ENCODE results near the gene WDR76.
"Not testable (repeated sequence)": the region's sequence is repeated elsewhere in the genome, so short reads cannot be mapped to it uniquely, and the experiment has no call there.

Gene WDR76

DNA sequence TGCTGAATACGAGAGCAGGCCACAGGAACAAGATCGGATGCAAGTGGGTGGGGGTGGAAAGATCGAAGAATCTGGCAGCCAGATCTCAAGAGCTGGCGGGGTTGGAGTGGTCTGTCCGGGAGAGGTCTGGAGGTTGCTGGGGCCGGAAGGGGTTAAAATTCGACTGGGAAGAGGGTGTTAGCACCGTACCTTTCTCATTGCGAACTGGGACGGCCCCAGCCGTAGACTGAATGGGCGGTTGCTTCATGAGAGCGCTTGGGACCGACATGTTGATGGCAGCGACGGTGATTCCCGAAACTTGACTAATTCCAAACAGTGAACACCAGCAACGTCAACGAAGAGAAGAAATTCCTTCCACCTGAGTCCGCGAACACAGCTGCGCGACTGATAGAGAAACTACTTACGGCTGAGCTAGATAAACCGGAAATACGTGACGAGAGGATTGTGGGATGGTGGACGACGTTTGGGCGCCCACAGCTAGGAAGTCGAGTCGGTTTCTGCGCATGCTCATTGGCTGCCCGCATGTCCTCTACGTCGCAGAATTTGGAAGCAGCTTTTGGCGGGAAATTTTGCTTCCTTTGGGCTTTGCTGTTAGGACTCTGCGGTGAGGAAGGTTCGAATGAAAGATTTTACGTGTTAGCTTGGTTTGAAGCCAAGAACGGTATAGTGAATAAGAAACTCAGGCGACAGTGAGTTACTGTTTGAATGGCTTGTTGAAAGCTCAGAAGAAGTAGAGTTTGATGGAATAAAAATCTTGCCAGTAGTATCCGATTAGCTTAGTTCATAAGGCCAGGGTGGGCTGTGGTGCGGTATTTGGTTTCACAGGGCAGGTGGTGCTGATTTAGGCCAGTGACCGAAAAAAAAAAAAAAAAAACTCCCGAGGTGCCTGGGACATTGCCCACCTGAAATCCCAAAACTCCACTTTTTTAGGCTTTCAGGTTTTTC is 2.2 kb upstream of the WDR76 start, which contains the start of gene MFAP1:
Gene MFAP1, minus strand, starts transcription at position 389 of the 945 bp plus-strand sequence. Its CDS starts 121 bp downstream, at position 268.
- DNase-seq: peak; percentile 96 to 99 (median 98)

DNA sequence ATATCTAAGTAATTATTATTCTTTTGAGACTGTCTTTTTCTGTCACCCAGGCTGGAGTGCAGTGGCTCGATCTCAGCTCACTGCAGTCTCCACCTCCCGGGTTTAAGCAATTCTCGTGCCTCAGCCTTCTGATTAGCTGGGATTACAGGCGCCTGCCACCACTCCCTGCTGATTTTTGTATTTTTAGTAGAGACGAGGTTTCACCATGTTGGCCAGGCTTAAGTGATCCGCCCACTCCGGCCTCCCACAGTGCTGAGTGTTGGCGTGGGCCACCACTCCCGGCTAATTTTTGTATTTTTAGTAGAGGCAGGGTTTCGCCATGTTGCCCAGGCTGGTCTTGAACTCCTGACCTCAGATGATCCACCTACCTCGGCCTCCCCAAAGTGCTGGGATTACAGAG is 1.5 kb upstream of the WDR76 start:
- not testable (repeated sequence) for DNase-seq

GRCh38 chr15:43826029-43826507 is 734 bp upstream of the WDR76 start:
- no peak for DNase-seq

GRCh38 chr15:43828061-43828657 is 1.4 kb downstream of the WDR76 start:
- no peak for DNase-seq

DNA sequence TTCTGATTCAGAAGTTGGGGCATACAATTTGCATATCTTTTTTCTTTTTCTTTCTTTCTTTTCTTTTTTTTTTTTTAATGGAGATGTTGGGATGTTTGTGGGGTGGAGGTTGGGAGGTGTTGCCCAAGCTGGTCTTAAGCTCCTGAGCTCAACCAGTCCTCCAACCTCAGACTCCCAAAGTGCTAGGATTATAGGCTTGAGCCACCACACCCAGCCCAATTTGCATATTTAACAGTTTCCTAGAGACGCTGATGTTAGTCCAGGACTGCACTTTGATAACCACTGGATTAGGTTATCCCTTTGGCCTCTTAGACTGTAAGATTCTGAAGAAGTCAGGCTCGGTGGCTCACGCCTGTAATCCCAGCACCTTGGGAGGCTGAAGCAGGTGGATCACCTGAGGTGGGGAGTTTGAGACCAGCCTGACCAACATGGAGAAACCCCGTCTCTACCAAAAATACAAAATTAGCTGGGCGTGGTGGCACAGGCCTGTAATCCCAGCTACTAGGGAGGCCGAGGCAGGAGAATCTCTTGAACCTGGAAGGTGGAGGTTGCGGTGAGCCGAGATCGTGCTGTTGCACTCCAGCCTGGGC is 3.2 kb downstream of the WDR76 start:
- DNase-seq: not testable (repeated sequence)

- DNase-seq: not testable (repeated sequence)
Observed at GRCh38 chr15:43830691-43831275, 4.0 kb downstream of the WDR76 start.

DNA sequence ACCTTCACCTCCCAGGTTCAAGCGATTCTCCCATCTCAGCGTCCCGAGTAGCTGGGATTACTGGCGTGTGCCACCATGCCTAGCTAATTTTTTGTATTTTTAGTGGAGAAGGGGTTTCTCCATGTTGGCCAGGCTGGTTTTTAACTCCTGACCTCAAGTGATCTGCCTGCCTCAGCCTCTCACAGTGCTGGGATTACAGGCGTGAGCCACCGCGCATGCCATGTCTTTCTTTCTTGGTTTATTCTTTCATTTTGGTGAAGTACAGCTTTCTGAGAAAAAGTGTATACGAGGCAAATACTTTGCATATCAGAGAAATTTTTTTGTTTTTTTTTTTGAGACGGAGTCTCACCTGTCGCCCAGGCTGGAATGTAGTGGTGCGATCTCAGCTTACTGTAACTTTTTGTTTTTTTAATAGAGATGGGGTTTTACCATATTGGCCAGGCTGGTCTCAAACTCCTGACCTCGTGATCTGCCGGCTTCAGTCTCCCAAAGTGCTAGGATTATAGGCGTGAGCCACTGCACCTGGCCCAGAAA is 4.8 kb downstream of the WDR76 start:
- DNase-seq: not testable (repeated sequence)

DNA sequence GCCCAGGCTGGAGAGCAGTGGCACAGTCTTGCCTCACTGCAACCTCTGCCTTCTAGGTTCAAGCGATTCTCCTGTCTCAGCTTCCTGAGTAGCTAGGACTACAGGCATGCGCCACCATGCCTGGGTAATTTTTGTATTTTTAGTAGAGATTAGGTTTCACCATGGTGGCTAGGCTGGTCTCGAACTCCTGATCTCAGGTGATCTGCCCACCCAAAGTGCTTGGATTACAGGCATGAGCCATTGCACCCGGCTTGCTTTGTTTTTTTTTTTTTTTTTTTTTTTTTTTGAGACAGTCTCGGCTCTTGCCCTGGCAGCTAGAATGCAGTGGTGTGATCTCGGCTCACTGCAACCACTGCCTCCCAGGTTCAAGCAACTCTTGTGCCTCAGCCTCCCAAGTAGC is 5.7 kb downstream of the WDR76 start:
- DNase-seq: not testable (repeated sequence)

GRCh38 chr15:43845421-43845820 is 18.6 kb downstream of the WDR76 start:
- DNase-seq: no peak

GRCh38 chr15:43851251-43851650 is 24.4 kb downstream of the WDR76 start:
- DNase-seq: no peak

DNA sequence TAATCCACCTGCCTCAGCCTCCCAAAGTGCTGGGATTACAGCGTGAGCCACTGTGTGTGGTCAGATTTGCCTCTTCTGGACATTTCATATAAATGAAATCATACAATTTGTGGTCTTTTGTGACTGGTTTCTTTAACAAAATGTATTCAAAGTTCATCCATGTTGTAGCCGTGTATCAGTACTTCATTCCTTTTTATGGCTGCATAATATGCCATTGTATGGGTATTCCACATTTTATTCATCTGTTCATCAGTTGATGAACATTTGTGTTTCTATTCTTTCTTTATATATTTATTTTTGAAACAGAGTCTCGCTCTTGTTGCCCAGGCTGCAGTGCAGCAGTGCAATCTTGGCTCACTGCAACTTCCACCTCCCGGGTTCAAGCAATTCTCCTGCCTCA is 25.8 kb downstream of the WDR76 start:
- DNase-seq: no peak

GRCh38 chr15:43854801-43855200 is 28.0 kb downstream of the WDR76 start:
- peak; percentile 38 to 69 (median 61) for DNase-seq

- no peak for DNase-seq
Observed at GRCh38 chr15:43859546-43859945, 32.7 kb downstream of the WDR76 start.

DNA sequence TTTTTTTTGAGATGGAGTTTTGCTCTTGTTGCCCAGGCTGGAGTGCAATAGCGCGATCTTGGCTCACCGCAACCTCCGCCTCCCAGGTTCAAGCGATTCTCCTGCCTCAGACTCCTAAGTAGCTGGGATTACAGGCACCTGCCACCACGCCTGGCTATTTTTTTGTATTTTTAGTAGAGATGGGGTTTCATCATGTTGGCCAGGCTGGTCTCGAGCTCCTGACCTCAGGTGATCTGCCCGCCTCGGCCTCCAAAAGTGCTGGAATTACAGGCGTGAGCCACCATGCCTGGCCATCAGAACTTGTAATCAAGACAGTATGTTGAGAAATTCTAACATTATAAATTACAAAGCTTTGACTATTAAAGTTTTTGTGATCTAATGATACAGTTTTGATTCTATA is 39.8 kb downstream of the WDR76 start:
- DNase-seq: not testable (repeated sequence)

DNA sequence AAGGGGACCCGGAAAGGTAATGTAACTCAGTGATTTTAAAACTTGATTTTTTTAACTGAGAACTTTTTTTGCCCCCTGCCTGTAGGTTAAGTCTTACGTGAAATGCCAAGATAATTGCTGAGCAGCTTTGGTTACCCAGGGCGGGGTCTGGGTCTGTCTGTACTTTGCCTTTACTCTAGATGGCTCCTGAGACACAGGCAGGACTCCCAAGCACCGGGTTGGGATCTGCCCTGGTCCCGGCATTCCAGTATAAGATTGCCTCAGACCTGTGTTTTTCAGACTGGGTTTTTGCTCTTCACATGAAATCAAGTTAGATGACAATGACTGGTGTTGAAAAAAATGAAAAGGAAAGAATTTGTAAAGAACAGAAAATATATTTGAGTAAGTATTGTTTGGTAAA is 40.3 kb downstream of the WDR76 start:
- DNase-seq: no peak

GRCh38 chr15:43868406-43868805 is 41.6 kb downstream of the WDR76 start:
- DNase-seq: no peak

DNA sequence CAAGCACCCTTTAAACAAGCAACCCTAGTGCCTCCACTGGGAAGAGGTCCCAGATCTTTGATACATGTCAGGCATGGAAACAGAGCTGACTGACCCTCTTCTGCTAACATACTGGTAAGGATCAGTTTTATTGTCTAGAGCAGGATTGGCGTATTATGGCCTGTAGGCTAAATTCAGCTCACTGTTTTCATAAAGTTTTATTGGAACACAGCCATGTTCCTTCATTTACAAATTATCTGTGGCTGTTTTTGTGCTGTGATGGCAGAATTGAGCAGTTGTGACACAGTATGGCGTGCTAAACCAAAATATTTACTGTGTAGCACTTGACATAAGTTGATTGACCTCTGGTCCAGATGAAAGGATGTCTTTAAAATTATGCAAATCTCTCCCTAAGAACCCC is 45.0 kb downstream of the WDR76 start:
- no peak for DNase-seq

GRCh38 chr15:43872416-43873020 is 45.7 kb downstream of the WDR76 start:
- peak; percentile 53 to 66 (median 65) for DNase-seq

DNA sequence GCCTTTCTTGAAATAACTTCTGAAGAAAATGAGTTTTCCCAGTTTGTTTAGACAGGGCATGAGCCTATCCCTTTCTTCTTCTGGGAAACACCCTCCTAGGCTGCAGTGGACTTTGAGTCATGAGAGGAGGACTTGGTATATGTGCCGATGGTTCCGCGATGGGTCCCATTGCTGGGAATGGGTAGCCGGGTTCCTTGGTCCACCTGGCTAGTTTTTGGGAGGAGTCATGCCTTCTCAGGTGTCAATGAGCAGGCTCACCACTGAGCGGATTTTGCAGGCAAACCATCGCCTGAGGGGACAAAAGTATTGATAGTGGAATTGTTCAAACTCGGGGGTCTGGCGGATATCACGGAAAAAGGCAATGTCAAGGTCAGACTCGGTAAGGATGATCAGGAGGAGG is 46.8 kb downstream of the WDR76 start:
- DNase-seq: no peak

DNA sequence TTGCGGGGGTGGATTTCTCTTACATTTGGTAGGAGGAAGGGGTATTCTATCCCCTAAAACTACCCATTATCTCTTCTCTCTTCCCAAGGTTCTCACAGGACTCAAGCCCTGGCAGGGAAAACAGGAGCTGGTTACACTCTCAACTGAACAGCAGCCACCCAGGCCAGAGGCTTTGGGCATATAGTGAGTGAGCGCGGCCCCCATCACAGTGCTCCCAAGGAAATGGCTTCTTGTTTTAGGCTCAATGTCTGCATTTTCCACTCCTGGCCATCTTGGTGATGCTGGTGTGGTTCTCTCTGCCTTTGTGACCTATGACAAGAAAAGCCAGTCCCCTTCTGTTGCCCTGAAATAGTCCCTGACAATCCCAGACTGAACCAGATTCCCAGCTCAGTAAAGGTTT is 50.1 kb downstream of the WDR76 start:
- DNase-seq: no peak

- DNase-seq: no peak
Observed at GRCh38 chr15:43877371-43877770, 50.6 kb downstream of the WDR76 start.

GRCh38 chr15:43878446-43878845 is 51.6 kb downstream of the WDR76 start:
- no peak for DNase-seq
